ENCODE results near the gene STAC2.

The STAC2 gene

GRCh38 chr17:39231591-39232551, 6.1 kb upstream of the STAC2 start:
- DNase-seq (ENCODE audit: low spot score), result peak; percentile 56

GRCh38 chr17:39231091-39231561, 5.4 kb upstream of the STAC2 start:
- DNase-seq (ENCODE audit: low spot score), result no peak

GRCh38 chr17:39230361-39230760, 4.6 kb upstream of the STAC2 start:
- DNase-seq (ENCODE audit: low spot score), result no peak

GRCh38 chr17:39229274-39229913, 3.6 kb upstream of the STAC2 start:
- DNase-seq (ENCODE audit: low spot score), result no peak

- DNase-seq (ENCODE audit: low spot score), result no peak
Observed at GRCh38 chr17:39227364-39227919, 1.7 kb upstream of the STAC2 start.

GRCh38 chr17:39225959-39226683, 376 bp upstream of the STAC2 start:
- DNase-seq (ENCODE audit: low spot score), result peak; percentile 35

GRCh38 chr17:39224778-39225307, 902 bp downstream of the STAC2 start:
- DNase-seq (ENCODE audit: low spot score), result no peak

GRCh38 chr17:39223907-39224777, 1.6 kb downstream of the STAC2 start:
- DNase-seq (ENCODE audit: low spot score), result no peak

GRCh38 chr17:39222866-39223834, 2.6 kb downstream of the STAC2 start:
- no peak for DNase-seq (ENCODE audit: low spot score)

GRCh38 chr17:39222151-39222550, 3.6 kb downstream of the STAC2 start:
- DNase-seq (ENCODE audit: low spot score), result no peak

- DNase-seq (ENCODE audit: low spot score), result no peak
Observed at GRCh38 chr17:39221572-39221971, 4.2 kb downstream of the STAC2 start.

- no peak for DNase-seq (ENCODE audit: low spot score)
Observed at GRCh38 chr17:39219647-39220154, 6.0 kb downstream of the STAC2 start.

GRCh38 chr17:39218906-39219305, 6.8 kb downstream of the STAC2 start:
- no peak for DNase-seq (ENCODE audit: low spot score)

- DNase-seq (ENCODE audit: low spot score), result no peak
Observed at GRCh38 chr17:39217734-39218369, 7.9 kb downstream of the STAC2 start.

- no peak for DNase-seq (ENCODE audit: low spot score)
Observed at GRCh38 chr17:39213852-39214251, 11.9 kb downstream of the STAC2 start.

- DNase-seq (ENCODE audit: low spot score), result no peak
Observed at GRCh38 chr17:39212841-39213480, 12.8 kb downstream of the STAC2 start.

- no peak for DNase-seq (ENCODE audit: low spot score)
Observed at GRCh38 chr17:39212195-39212810, 13.4 kb downstream of the STAC2 start.

GRCh38 chr17:39210093-39210434, 15.7 kb downstream of the STAC2 start:
- DNase-seq (ENCODE audit: low spot score), result no peak
